ENCODE measurements around the gene UBE3C.
"Not testable (repeated sequence)": the region's sequence is repeated elsewhere in the genome, so short reads cannot be mapped to it uniquely, and the experiment has no call there.

The UBE3C gene

GRCh38 chr7:157138424-157139110 is at the start of gene UBE3C:
Gene UBE3C (plus strand): TSS chr7:157138926. CDS start chr7:157139273, 347 bp downstream.
- DNase-seq (ENCODE audit: low read depth in 2 of 2), result peak; percentile 76 to 82

GRCh38 chr7:157089100-157089610 is 49.6 kb upstream of the UBE3C start:
- no peak for DNase-seq (ENCODE audit: low read depth in 2 of 2)

GRCh38 chr7:157090485-157091165 is 48.1 kb upstream of the UBE3C start:
- DNase-seq (ENCODE audit: low read depth in 2 of 2), result no peak

- DNase-seq (ENCODE audit: low read depth in 2 of 2), result no peak
These were observed 42.3 kb upstream of the UBE3C start for GRCh38 chr7:157096286-157097055.

- no peak for DNase-seq (ENCODE audit: low read depth in 2 of 2)
These were observed 41.7 kb upstream of the UBE3C start for GRCh38 chr7:157097056-157097329.

- no peak for DNase-seq (ENCODE audit: low read depth in 2 of 2)
These were observed 41.2 kb upstream of the UBE3C start for GRCh38 chr7:157097569-157097968.

- DNase-seq (ENCODE audit: low read depth in 2 of 2), result not testable (repeated sequence)
These were observed 38.7 kb upstream of the UBE3C start for GRCh38 chr7:157100005-157100404.

- DNase-seq (ENCODE audit: low read depth in 2 of 2), result not testable (repeated sequence)
These were observed 35.1 kb upstream of the UBE3C start for GRCh38 chr7:157103641-157104040.

GRCh38 chr7:157111311-157111710 is 27.4 kb upstream of the UBE3C start:
- no peak for DNase-seq (ENCODE audit: low read depth in 2 of 2)

GRCh38 chr7:157112706-157113105 is 26.0 kb upstream of the UBE3C start:
- no peak for DNase-seq (ENCODE audit: low read depth in 2 of 2)

- no peak for DNase-seq (ENCODE audit: low read depth in 2 of 2)
These were observed 25.1 kb upstream of the UBE3C start for GRCh38 chr7:157113607-157114006.

GRCh38 chr7:157116762-157117161 is 22.0 kb upstream of the UBE3C start:
- DNase-seq (ENCODE audit: low read depth in 2 of 2), result no peak

GRCh38 chr7:157117796-157118195 is 20.9 kb upstream of the UBE3C start:
- DNase-seq (ENCODE audit: low read depth in 2 of 2), result no peak

- no peak for DNase-seq (ENCODE audit: low read depth in 2 of 2)
These were observed 18.5 kb upstream of the UBE3C start for GRCh38 chr7:157120181-157120580.

GRCh38 chr7:157121184-157121715 is 17.5 kb upstream of the UBE3C start:
- DNase-seq (ENCODE audit: low read depth in 2 of 2), result no peak

GRCh38 chr7:157122800-157123495 is 15.8 kb upstream of the UBE3C start:
- DNase-seq (ENCODE audit: low read depth in 2 of 2), result no peak

- no peak for DNase-seq (ENCODE audit: low read depth in 2 of 2)
These were observed 14.0 kb upstream of the UBE3C start for GRCh38 chr7:157124690-157125089.

GRCh38 chr7:157125376-157126223 is 13.1 kb upstream of the UBE3C start:
- no peak for DNase-seq (ENCODE audit: low read depth in 2 of 2)

GRCh38 chr7:157126921-157127320 is 11.8 kb upstream of the UBE3C start:
- DNase-seq (ENCODE audit: low read depth in 2 of 2), result no peak

- DNase-seq (ENCODE audit: low read depth in 2 of 2), result no peak
These were observed 9.5 kb upstream of the UBE3C start for GRCh38 chr7:157129200-157129599.

- DNase-seq (ENCODE audit: low read depth in 2 of 2), result no peak
These were observed 8.7 kb upstream of the UBE3C start for GRCh38 chr7:157129907-157130460.

Data from stimulated activated CD4-positive, alpha-beta T cell treated with anti-CD3 and anti-CD28 coated beads, Interleukin-1b, Interleukin-23, amount 100 ng/mL, for 1 hour (primary cell).